Suprapubic skin (tissue), 2 donors: Measurements from ENCODE around the gene MAD1L1.

ENCODE experiments used
- EP300 ChIP-seq: sonication (generic); formaldehyde crosslinking; IDR thresholded peaks from one replicate; pipeline ENCODE4 v1.6.1; 2017; ENCODE audit warnings: antibody characterized with exemption
- POLR2A ChIP-seq, 2 donors: fragments of 450-650 bp; IDR thresholded peaks; one replicate each; pipeline ENCODE4 v1.6.1; 2017; ENCODE audit warnings: antibody characterized with exemption in 2 of 2, mild to moderate bottlenecking in 2 of 2, moderate library complexity in 2 of 2

DNA sequence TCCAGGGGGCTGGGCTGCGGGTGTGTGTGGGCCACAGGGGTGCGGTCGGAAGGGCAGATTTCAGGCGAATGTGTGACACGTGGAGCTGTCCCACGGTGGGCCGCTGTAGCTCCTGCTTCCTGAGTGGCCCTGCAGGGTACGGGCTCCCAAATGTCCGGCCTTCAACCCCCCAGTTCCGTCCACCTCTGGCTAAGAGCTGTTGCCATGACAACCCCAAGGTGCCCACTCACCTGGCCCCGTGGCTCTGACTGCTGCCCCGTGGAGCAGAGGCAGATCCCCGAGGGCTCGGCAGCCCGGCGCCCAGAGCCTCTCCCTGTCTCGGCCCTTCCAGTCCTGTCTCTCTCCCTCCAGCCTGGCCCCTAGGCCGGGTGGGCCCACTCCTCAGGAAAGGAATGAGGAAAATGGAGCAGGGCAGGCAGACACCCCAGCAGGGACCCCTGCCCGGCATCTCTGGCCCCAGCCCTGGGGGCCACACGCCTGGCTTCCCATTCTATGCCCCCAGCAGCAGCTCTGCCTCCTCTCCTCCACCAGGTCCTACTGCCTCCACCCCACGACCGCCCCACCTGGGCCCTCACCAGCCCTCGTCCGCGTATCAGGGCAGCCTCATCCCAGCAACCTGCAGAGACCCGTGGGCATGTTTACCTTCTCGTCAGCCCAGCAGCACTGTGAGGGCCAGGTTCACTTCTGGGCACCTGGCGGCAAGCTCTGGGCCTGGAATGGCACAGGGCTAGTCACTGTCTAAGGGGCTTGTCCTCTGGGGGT, 347.1 kb downstream of the MAD1L1 start:
- TF ChIP-seq POLR2A (IDR thresholded peaks at IDR 0.05) = no peak
- TF ChIP-seq EP300 = no peak
